Nephron (organoid): ENCODE results near the gene WDR5.

Source experiments
- H3K27ac Mint-ChIP-seq, 3 experiments: 2 replicates each; pipeline ENCODE4 v1.8.0; 2020; ENCODE audit warnings: mixed read lengths in 3 of 3, mild to moderate bottlenecking in 2 of 3, moderate library complexity in 1 of 3
- H3K27me3 Mint-ChIP-seq: 2 replicates; pipeline ENCODE4 v1.8.0; 2021; ENCODE audit warnings: low read depth, mild to moderate bottlenecking, moderate library complexity, mixed read lengths
- H3K36me3 Mint-ChIP-seq: 2 replicates; pipeline ENCODE4 v1.8.0; 2020; ENCODE audit warnings: low read depth, mixed read lengths
- H3K4me1 Mint-ChIP-seq: 2 replicates; pipeline ENCODE4 v1.8.0; 2020; ENCODE audit warnings: mixed read lengths
- H3K4me3 Mint-ChIP-seq, 3 experiments: 2 replicates each; pipeline ENCODE4 v1.8.0; 2020; ENCODE audit warnings: mild to moderate bottlenecking in 3 of 3, mixed read lengths in 3 of 3, moderate library complexity in 2 of 3
- H3K9me3 Mint-ChIP-seq: 2 replicates; pipeline ENCODE4 v1.8.0; 2020; ENCODE audit warnings: mixed read lengths
- CTCF ChIP-seq, 3 experiments: fragments of 200-600 bp; sonication (generic); IDR thresholded peaks; one replicate each; pipeline ENCODE4 v1.5.0; 2021; ENCODE audit warnings: antibody characterized with exemption in 3 of 3; ENCODE audit not compliant: unreplicated experiment in 3 of 3

Gene WDR5

GRCh38 chr9:134178768-134179551, 43.1 kb downstream of the WDR5 start:
- peaks cover 17% of the 10 kb centered on the region for H3K4me1 Mint-ChIP-seq
- H3K4me3 Mint-ChIP-seq: peak overlapping the region in 2 of 3 experiments; percentile 19 to 58
- peaks cover 5% of the 10 kb centered on the region for H3K9me3 Mint-ChIP-seq
- peaks cover 55% of the 10 kb centered on the region for H3K27me3 Mint-ChIP-seq
- TF ChIP-seq CTCF (IDR thresholded peaks at IDR 0.05; ENCODE audit: unreplicated experiment in 3 of 3): no peak
- peak overlapping the region; percentile 70 to 81 (median 76) for H3K27ac Mint-ChIP-seq
- peaks cover 7% of the 10 kb centered on the region for H3K36me3 Mint-ChIP-seq

GRCh38 chr9:134179595-134179917, 43.7 kb downstream of the WDR5 start:
- Mint-ChIP-seq H3K36me3 (peaks cover 7% of the 10 kb centered on the region), H3K27ac (peak overlapping the region in 2 of 3 experiments; percentile 70 to 81), H3K27me3 (peaks cover 55% of the 10 kb centered on the region), H3K9me3 (peaks cover 5% of the 10 kb centered on the region), H3K4me3 (no peak overlapping the region), H3K4me1 (peaks cover 17% of the 10 kb centered on the region)
- no peak for TF ChIP-seq CTCF (IDR thresholded peaks at IDR 0.05; ENCODE audit: unreplicated experiment in 3 of 3)

- Mint-ChIP-seq H3K4me1 (peaks cover 14% of the 10 kb centered on the region), H3K36me3 (peaks cover 7% of the 10 kb centered on the region), H3K4me3 (no peak overlapping the region), H3K27me3 (peaks cover 51% of the 10 kb centered on the region), H3K9me3 (peaks cover 5% of the 10 kb centered on the region), H3K27ac (peak overlapping the region in 1 of 3 experiments; percentile 70)
- TF ChIP-seq CTCF (IDR thresholded peaks at IDR 0.05; ENCODE audit: unreplicated experiment in 3 of 3): no peak
Measured at GRCh38 chr9:134179918-134180785, 44.3 kb downstream of the WDR5 start.

GRCh38 chr9:134180786-134181647, 45.1 kb downstream of the WDR5 start:
- TF ChIP-seq CTCF (IDR thresholded peaks at IDR 0.05; ENCODE audit: unreplicated experiment in 3 of 3): no peak
- Mint-ChIP-seq H3K36me3 (peaks cover 7% of the 10 kb centered on the region), H3K27me3 (peaks cover 58% of the 10 kb centered on the region), H3K27ac (no peak overlapping the region), H3K4me1 (peaks cover 20% of the 10 kb centered on the region), H3K9me3 (peaks cover 5% of the 10 kb centered on the region), H3K4me3 (no peak overlapping the region)

- H3K9me3 Mint-ChIP-seq: peaks cover 5% of the 10 kb centered on the region
- no peak overlapping the region for H3K4me3 Mint-ChIP-seq
- peak overlapping the region in 1 of 3 experiments; percentile 78 for H3K27ac Mint-ChIP-seq
- peaks cover 54% of the 10 kb centered on the region for H3K27me3 Mint-ChIP-seq
- H3K36me3 Mint-ChIP-seq: peaks cover 7% of the 10 kb centered on the region
- no peak for TF ChIP-seq CTCF (IDR thresholded peaks at IDR 0.05; ENCODE audit: unreplicated experiment in 3 of 3)
- peaks cover 26% of the 10 kb centered on the region for H3K4me1 Mint-ChIP-seq
Measured at GRCh38 chr9:134181648-134182034, 45.8 kb downstream of the WDR5 start.
